ENCODE results near the gene VPS37C.
"Not testable (repeated sequence)": the region's sequence is repeated elsewhere in the genome, so short reads cannot be mapped to it uniquely, and the experiment has no call there.

The VPS37C gene

GRCh38 chr11:61176446-61176845 lies 15.2 kb upstream of the VPS37C start:
- DNase-seq (ENCODE audit: low read depth in 4 of 4, low spot score in 1 of 4), result no peak

GRCh38 chr11:61174949-61175348 lies 13.7 kb upstream of the VPS37C start:
- DNase-seq (ENCODE audit: low read depth in 4 of 4, low spot score in 1 of 4), result no peak

GRCh38 chr11:61174273-61174672 lies 13.0 kb upstream of the VPS37C start:
- no peak for DNase-seq (ENCODE audit: low read depth in 4 of 4, low spot score in 1 of 4)

GRCh38 chr11:61173456-61173855 lies 12.2 kb upstream of the VPS37C start:
- no peak for DNase-seq (ENCODE audit: low read depth in 4 of 4, low spot score in 1 of 4)

GRCh38 chr11:61172888-61173287 lies 11.7 kb upstream of the VPS37C start:
- no peak for DNase-seq (ENCODE audit: low read depth in 4 of 4, low spot score in 1 of 4)

- no peak for DNase-seq (ENCODE audit: low read depth in 4 of 4, low spot score in 1 of 4)
Measured at GRCh38 chr11:61172356-61172755, 11.1 kb upstream of the VPS37C start.

- no peak for DNase-seq (ENCODE audit: low read depth in 4 of 4, low spot score in 1 of 4)
Measured at GRCh38 chr11:61171907-61172306, 10.7 kb upstream of the VPS37C start.

GRCh38 chr11:61170566-61170965 lies 9.3 kb upstream of the VPS37C start:
- DNase-seq (ENCODE audit: low read depth in 4 of 4, low spot score in 1 of 4), result no peak

- DNase-seq (ENCODE audit: low read depth in 4 of 4, low spot score in 1 of 4), result no peak
Measured at GRCh38 chr11:61168800-61169199, 7.6 kb upstream of the VPS37C start.

GRCh38 chr11:61168042-61168688 lies 6.9 kb upstream of the VPS37C start:
- DNase-seq (ENCODE audit: low read depth in 4 of 4, low spot score in 1 of 4), result no peak

- DNase-seq (ENCODE audit: low read depth in 4 of 4, low spot score in 1 of 4), result not testable (repeated sequence)
Measured at GRCh38 chr11:61166331-61166730, 5.1 kb upstream of the VPS37C start.

GRCh38 chr11:61165785-61166184 lies 4.6 kb upstream of the VPS37C start:
- DNase-seq (ENCODE audit: low read depth in 4 of 4, low spot score in 1 of 4), result not testable (repeated sequence)

- DNase-seq (ENCODE audit: low read depth in 4 of 4, low spot score in 1 of 4), result no peak
Measured at GRCh38 chr11:61164606-61165424, 3.6 kb upstream of the VPS37C start.

- DNase-seq (ENCODE audit: low read depth in 4 of 4, low spot score in 1 of 4), result no peak
Measured at GRCh38 chr11:61163714-61164605, 2.7 kb upstream of the VPS37C start.

GRCh38 chr11:61163021-61163420 lies 1.8 kb upstream of the VPS37C start:
- no peak for DNase-seq (ENCODE audit: low read depth in 4 of 4, low spot score in 1 of 4)

GRCh38 chr11:61162092-61162941 lies 1.1 kb upstream of the VPS37C start:
- DNase-seq (ENCODE audit: low read depth in 4 of 4, low spot score in 1 of 4), result no peak

GRCh38 chr11:61160487-61161189 lies 588 bp downstream of the VPS37C start:
- no peak for DNase-seq (ENCODE audit: low read depth in 4 of 4, low spot score in 1 of 4)

- no peak for DNase-seq (ENCODE audit: low read depth in 4 of 4, low spot score in 1 of 4)
Measured at GRCh38 chr11:61158691-61159381, 2.4 kb downstream of the VPS37C start.

- DNase-seq (ENCODE audit: low read depth in 4 of 4, low spot score in 1 of 4), result no peak
Measured at GRCh38 chr11:61157743-61158142, 3.5 kb downstream of the VPS37C start.

GRCh38 chr11:61155741-61156140 lies 5.5 kb downstream of the VPS37C start:
- no peak for DNase-seq (ENCODE audit: low read depth in 4 of 4, low spot score in 1 of 4)

All from stimulated activated CD4-positive, alpha-beta T cell treated with anti-CD3 and anti-CD28 coated beads, Interleukin-1b, Interleukin-23, amount 100 ng/mL, for 24 hours (primary cell).